Measurements from ENCODE around the gene MEOX2.

DNA sequence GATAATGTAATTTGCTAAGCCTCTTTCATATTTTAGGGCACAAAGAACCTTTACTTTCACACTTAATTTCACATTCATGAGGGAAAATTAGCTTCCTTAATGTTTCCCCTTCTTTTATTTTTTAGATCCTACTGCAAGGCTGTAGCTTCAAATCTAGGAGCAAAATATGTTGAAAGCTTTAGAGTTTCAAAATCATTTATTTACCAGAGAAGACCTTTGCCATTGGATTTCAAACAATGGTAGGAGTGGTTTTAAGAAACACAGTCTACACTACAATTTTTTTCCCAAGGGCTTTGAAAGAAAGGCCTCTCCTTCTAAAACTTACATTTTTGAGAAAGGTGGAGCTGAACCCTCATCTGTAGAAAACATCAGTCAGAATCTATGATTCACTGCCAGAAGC lies 43.3 kb upstream of the MEOX2 start:
- TF ChIP-seq, protein P1, sequence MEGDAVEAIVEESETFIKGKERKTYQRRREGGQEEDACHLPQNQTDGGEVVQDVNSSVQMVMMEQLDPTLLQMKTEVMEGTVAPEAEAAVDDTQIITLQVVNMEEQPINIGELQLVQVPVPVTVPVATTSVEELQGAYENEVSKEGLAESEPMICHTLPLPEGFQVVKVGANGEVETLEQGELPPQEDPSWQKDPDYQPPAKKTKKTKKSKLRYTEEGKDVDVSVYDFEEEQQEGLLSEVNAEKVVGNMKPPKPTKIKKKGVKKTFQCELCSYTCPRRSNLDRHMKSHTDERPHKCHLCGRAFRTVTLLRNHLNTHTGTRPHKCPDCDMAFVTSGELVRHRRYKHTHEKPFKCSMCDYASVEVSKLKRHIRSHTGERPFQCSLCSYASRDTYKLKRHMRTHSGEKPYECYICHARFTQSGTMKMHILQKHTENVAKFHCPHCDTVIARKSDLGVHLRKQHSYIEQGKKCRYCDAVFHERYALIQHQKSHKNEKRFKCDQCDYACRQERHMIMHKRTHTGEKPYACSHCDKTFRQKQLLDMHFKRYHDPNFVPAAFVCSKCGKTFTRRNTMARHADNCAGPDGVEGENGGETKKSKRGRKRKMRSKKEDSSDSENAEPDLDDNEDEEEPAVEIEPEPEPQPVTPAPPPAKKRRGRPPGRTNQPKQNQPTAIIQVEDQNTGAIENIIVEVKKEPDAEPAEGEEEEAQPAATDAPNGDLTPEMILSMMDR (IDR thresholded peaks at IDR 0.05; ENCODE audit: low read depth, low read length): no peak
- no peak for TF ChIP-seq EZH2phosphoT487 (IDR thresholded peaks at IDR 0.05; ENCODE audit: low read depth)
